BE2C (cell line): ENCODE data around the gene SNRPD3.
"Not testable (repeated sequence)": the region's sequence is repeated elsewhere in the genome, so short reads cannot be mapped to it uniquely, and the experiment has no call there.

Source experiments
- DNase-seq: peaks from one replicate; pipeline ENCODE4 v3.0.0-alpha.2; 2020
- H3K27me3 ChIP-seq: fragments of 250-450 bp; sonication (Bioruptor Pico); 2 replicates; pipeline ENCODE4 v1.5.1; 2020; ENCODE audit warnings: mild to moderate bottlenecking
- H3K36me3 ChIP-seq: fragments of 250-450 bp; sonication (Bioruptor Pico); 2 replicates; pipeline ENCODE4 v1.5.1; 2020; ENCODE audit warnings: mild to moderate bottlenecking
- H3K4me1 ChIP-seq: fragments of 250-450 bp; sonication (Bioruptor Pico); 2 replicates; pipeline ENCODE4 v1.5.1; 2020
- H3K4me3 ChIP-seq: 2 replicates; pipeline ENCODE4 v1.5.1; 2011; ENCODE audit warnings: low read depth, low read length
- H3K9me3 ChIP-seq: fragments of 250-450 bp; sonication (Bioruptor Pico); 2 replicates; pipeline ENCODE4 v1.5.1; 2020
- TF ChIP-seq, protein P1 (sequence below): IDR thresholded peaks from 2 replicates; pipeline ENCODE4 v1.5.1; 2012; ENCODE audit warnings: mild to moderate bottlenecking, low read depth, low read length

Gene SNRPD3

DNA sequence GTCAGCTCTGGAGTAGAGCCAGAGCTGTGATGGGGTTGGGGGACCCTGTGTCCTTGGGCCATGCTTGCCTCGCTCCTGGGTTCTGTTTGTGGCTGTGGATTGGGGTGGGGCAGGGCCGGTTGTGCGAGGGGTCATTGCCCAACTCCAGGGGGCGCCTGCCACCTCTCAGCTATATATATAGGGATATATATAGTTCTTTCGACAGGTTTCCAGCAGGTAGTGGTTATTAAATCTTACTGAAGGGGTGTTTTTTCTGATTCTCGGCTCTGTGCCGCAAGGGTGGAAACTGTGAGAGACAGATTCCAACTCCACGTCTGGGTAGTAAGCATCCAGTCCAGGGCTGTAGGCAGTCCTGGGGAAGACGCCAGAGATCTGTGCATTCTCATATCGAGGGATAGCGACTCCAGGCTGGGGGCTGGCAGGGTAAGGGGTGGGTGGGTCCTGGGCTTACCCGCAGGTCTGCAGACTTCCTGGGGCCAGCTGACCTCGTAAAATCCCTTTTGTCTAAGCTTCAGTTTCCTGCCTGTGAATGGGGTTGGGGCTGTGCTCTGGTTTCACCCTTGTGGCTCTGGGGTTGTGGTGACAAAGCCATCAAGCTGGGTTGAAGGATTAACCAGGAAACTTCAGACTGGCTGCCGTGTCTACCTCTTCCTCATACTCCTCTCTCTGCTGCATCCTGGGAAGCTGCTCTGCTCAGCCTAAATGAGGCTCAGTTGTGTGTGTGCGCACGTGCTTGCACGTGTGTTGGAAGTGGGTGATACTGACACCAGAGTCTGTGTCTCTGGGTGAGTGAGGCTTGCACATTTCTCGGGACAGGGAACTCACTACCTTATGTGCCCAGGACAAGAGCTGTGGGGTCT lies 48.2 kb downstream of the SNRPD3 start:
- H3K36me3 ChIP-seq, H3K4me1 ChIP-seq, H3K9me3 ChIP-seq, H3K27me3 ChIP-seq, DNase-seq: not testable (repeated sequence)
- TF ChIP-seq, protein P1, sequence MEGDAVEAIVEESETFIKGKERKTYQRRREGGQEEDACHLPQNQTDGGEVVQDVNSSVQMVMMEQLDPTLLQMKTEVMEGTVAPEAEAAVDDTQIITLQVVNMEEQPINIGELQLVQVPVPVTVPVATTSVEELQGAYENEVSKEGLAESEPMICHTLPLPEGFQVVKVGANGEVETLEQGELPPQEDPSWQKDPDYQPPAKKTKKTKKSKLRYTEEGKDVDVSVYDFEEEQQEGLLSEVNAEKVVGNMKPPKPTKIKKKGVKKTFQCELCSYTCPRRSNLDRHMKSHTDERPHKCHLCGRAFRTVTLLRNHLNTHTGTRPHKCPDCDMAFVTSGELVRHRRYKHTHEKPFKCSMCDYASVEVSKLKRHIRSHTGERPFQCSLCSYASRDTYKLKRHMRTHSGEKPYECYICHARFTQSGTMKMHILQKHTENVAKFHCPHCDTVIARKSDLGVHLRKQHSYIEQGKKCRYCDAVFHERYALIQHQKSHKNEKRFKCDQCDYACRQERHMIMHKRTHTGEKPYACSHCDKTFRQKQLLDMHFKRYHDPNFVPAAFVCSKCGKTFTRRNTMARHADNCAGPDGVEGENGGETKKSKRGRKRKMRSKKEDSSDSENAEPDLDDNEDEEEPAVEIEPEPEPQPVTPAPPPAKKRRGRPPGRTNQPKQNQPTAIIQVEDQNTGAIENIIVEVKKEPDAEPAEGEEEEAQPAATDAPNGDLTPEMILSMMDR = peak; percentile 47
- peak overlapping the region; percentile 25 for H3K4me3 ChIP-seq

DNA sequence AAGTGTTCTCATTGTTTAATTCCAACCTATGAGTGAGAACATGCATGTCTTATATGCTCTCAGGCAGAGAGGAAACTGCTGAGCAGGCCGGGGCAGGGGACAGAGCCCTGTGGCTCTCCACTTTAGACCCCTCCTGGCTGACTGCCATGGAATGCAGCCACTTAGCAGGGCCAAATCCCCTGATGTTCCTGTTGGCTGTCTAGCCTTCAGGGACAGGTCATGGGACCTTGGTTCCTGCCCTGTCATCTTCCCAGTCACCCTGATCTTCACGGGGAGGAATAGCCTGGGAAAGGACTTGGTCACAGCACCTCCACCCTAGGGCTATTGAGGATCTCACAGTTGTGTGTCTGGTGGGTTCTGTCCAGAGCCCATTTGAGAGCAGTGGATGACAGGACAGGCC lies 50.5 kb downstream of the SNRPD3 start:
- not testable (repeated sequence) for H3K27me3 ChIP-seq, H3K4me1 ChIP-seq, H3K4me3 ChIP-seq, H3K36me3 ChIP-seq, H3K9me3 ChIP-seq
- peak; percentile 52 for DNase-seq

DNA sequence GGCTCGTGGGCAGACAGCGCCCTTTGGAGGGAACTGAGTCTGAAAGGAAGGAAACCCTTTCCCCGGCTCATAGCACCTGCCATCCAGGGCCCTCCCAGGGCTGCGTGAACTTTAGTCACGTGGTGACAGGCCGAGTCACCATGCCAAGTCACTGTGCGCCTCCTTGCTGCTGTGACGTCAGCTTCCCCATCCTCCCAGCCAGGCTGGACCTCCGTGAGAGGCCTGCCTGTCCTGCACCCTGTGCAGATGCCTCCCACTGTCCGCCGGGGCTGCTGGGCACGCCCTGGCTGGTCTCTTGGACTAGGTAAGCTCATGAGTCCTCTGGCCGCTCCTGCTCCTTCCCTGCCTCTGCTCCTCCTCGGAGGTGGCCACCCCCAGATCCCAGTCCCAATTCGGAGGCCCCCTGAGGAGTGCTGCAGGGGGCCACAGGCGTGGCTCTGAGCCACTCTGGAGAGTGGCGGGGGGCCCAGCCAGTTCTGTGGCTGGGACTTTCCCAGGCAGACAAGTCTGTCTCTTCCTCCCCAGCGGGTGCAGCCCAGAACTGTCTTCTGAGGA lies 51.7 kb downstream of the SNRPD3 start:
- H3K9me3 ChIP-seq, H3K4me1 ChIP-seq, H3K27me3 ChIP-seq, H3K4me3 ChIP-seq, H3K36me3 ChIP-seq, DNase-seq: not testable (repeated sequence)

DNA sequence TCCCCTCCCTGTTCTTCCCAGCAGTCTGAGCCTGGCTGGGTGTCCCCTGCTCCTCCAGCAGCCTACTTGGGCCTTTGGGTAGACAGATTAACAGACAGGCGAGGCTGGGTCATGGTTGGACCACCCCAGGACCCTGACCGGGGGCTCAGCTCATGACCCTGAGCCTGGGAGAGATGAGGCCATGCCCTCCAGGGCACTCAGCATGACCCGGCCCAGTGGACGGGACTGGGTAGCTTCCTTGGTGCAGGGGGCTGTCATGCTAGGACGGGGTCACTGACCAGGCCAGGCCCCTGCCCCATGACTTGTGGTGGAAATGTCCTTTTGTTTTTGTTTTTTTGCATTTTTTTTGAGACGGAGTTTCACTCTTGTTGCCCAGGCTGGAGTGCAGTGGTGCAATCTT lies 52.5 kb downstream of the SNRPD3 start:
- H3K4me1 ChIP-seq, H3K27me3 ChIP-seq, DNase-seq, H3K36me3 ChIP-seq, H3K9me3 ChIP-seq, H3K4me3 ChIP-seq: not testable (repeated sequence)

DNA sequence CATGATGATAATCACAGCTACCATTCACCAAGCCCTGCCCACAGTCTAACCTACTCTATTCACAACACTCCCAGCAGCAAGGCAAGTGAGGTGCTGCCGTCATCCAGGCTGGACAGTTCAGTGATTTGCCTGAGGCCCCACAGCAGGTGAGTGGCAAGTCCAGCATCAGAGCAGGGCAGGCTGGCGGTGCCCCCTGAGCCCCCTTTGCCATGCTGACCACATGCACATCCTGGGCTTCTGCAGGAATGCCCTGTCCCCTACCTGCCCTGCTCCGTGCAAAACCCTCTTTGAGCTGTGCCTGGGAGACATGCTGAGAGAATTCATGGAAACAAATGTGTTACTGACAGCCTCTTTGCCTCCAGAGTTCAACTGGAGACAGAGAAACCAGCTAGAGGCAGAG lies 54.1 kb downstream of the SNRPD3 start:
- H3K4me3 ChIP-seq, H3K27me3 ChIP-seq, H3K4me1 ChIP-seq, H3K36me3 ChIP-seq, H3K9me3 ChIP-seq, DNase-seq: not testable (repeated sequence)

DNA sequence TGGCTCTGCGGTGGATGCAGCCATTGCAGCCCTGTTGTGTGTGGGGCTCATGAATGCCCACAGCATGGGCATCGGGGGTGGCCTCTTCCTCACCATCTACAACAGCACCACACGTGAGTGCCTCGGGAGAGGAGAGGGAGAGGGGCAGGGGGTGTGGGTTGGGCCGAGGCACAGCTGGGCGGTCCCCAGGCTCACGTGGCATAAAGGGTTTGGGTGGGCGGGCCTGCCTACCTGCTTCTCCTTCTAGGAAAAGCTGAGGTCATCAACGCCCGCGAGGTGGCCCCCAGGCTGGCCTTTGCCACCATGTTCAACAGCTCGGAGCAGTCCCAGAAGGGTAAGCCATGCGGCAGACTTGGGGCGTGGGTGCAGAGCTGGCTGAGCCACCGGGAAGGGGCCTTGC lies 59.0 kb downstream of the SNRPD3 start:
- H3K27me3 ChIP-seq = not testable (repeated sequence)

DNA sequence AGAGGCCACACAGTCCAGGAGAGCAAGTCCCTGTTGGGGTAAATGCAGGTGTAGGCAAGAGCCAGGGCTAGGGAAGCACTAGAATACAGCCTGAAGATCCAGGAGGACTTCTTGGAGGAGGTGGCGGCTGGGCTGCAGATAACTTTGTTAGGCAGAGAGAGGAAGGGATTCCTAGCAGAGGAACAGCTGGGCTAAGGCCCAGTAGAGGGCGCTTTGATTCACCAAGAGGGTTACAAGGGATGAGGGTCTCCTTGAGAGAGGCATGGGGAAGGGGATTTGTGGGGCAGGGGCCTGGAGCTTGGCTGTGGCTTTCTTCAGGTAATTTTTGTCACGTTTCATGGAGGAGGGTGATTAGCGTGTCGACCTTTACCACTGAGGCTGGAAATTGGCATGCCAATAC lies 65.4 kb downstream of the SNRPD3 start:
- H3K4me3 ChIP-seq, H3K27me3 ChIP-seq, DNase-seq, H3K36me3 ChIP-seq, H3K4me1 ChIP-seq, H3K9me3 ChIP-seq: not testable (repeated sequence)

More for the DNA sequence above, 59.0 kb downstream of the SNRPD3 start:
- H3K4me1 ChIP-seq, H3K9me3 ChIP-seq, H3K4me3 ChIP-seq, DNase-seq, H3K36me3 ChIP-seq: not testable (repeated sequence)

DNA sequence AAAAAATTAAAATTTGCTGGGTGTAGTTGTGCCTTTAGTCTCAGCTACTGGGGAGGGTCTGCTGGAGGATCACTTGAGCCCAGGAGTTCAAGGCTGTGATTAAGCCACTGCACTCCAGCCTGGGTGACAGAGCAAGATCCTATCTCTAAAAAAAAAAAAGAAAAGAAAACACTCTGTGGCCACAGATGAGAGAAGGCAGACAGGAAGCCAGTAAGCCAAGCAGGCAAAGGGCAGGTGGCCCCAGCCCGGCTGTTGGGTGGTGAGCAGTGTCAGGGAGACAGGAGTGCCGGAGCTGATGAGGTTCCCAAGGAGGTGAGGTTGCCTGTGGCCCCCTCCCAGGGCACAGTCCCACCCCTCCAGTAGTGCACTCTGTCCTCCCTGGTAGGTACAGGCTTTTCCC lies 66.8 kb downstream of the SNRPD3 start:
- not testable (repeated sequence) for H3K36me3 ChIP-seq
- peak; percentile 61 for DNase-seq

More for the DNA sequence above, 66.8 kb downstream of the SNRPD3 start:
- not testable (repeated sequence) for H3K4me3 ChIP-seq, H3K9me3 ChIP-seq, H3K4me1 ChIP-seq, H3K27me3 ChIP-seq
